Upper lobe of left lung (tissue), 6 donors: ENCODE results near the gene FYN. TPM values are rescaled to one million over a fixed set of nuclear protein-coding genes. Genes with fewer than 3 reads are reported as not detected.

Experiments used
- ATAC-seq, 2 donors: fragments of 200-7000 bp; cut with Tn5 transposase; one replicate each; pipeline ENCODE4 v1.9.1; 2022; ENCODE audit warnings: mild to moderate bottlenecking in 2 of 2, moderate library complexity in 2 of 2; ENCODE audit not compliant: low FRiP score in 2 of 2
- DNase-seq, 2 donors: peaks; one replicate each; pipeline ENCODE4 v3.0.0-alpha.2; 2019 to 2020
- H3K27ac ChIP-seq, 4 donors: fragments of 200-600 bp; sonication (generic); one replicate each; pipeline ENCODE4 v1.5.1; 2016 to 2019
- H3K27me3 ChIP-seq, 4 donors: fragments of 200-600 bp; sonication (generic); one replicate each; pipeline ENCODE4 v1.5.1; 2017 to 2019
- H3K36me3 ChIP-seq, 4 donors: fragments of 200-600 bp; sonication (generic); one replicate each; pipeline ENCODE4 v1.5.1; 2016 to 2019
- H3K4me1 ChIP-seq, 4 donors: fragments of 200-600 bp; sonication (generic); one replicate each; pipeline ENCODE4 v1.5.1; 2018 to 2019
- H3K4me3 ChIP-seq, 4 donors: fragments of 200-600 bp; sonication (generic); one replicate each; pipeline ENCODE4 v1.5.1; 2017 to 2019; ENCODE audit warnings: mild to moderate bottlenecking in 2 of 4, moderate library complexity in 1 of 4
- H3K9me3 ChIP-seq, 4 donors: fragments of 200-600 bp; sonication (generic); one replicate each; pipeline ENCODE4 v1.5.1; 2018 to 2019
- CTCF ChIP-seq, 6 experiments: fragments of 450-650 bp in 4 of 6; fragments of 200-600 bp in 2 of 6; sonication (generic) in 2 of 6; IDR thresholded peaks; one replicate each; pipeline ENCODE4 v1.5.1; 2016 to 2019; ENCODE audit warnings: antibody characterized with exemption in 6 of 6
- EP300 ChIP-seq, 4 donors: sonication (generic); formaldehyde crosslinking; IDR thresholded peaks; one replicate each; pipeline ENCODE4 v1.5.1; 2017; ENCODE audit warnings: antibody characterized with exemption in 4 of 4, control low read depth in 2 of 4
- POLR2A ChIP-seq, 4 donors: fragments of 450-650 bp; IDR thresholded peaks; one replicate each; pipeline ENCODE4 v1.5.1; 2016 to 2017; ENCODE audit warnings: antibody characterized with exemption in 4 of 4, mild to moderate bottlenecking in 2 of 4
- POLR2AphosphoS5 ChIP-seq, 2 donors: sonication (generic); formaldehyde crosslinking; IDR thresholded peaks; one replicate each; pipeline ENCODE4 v1.5.1; 2017; ENCODE audit warnings: antibody characterized with exemption in 2 of 2
- WGBS, 2 donors: methylation state at CpG; one replicate each; pipeline ENCODE4 v1.1.5; 2017 to 2018; 5-methylcytosine and 5-hydroxymethylcytosine counted together
- total RNA-seq, 6 donors: library from RNA; depleted of rRNA in 4 of 6; stranded (reverse); fragments of >200 nt in 4 of 6; gene quantifications; one replicate each; pipeline versions ENCODE4 v1.1.0 to v1.2.1, GENCODE V29; 2016 to 2021
- donor health status: DM: no; HTN: no; CAD: no; lungs with moderate emphysema.
- donor health status: DM: no; HTN: yes; CAD: no; lungs with severe emphysema.

Gene FYN
- total RNA-seq, 6 donors from 2014 or later, result 69.1 to 181 (median 113) TPM

- Histone ChIP-seq H3K27me3 (no peaks in the 10 kb centered on the region), H3K27ac (peak overlapping the region in 3 of 4 donors; percentile 64 to 79 (median 75)), H3K9me3 (no peaks in the 10 kb centered on the region), H3K36me3 (no peaks in the 10 kb centered on the region), H3K4me3 (no peak overlapping the region), H3K4me1 (peaks cover 36 to 45% (median 40%) of the 10 kb centered on the region in 4 donors)
- DNase-seq (no peak), ATAC-seq (no peak)
- WGBS, 2 donors, result 67 to 69% methylated on average over 2 of the region's 2 CpGs
- TF ChIP-seq POLR2A (IDR thresholded peaks at IDR 0.05), result no peak
- TF ChIP-seq CTCF (IDR thresholded peaks at IDR 0.05), result no peak
- TF ChIP-seq EP300 (IDR thresholded peaks at IDR 0.05), result no peak
- no peak for TF ChIP-seq POLR2AphosphoS5 (IDR thresholded peaks at IDR 0.05)
Measured at GRCh38 chr6:111761212-111761611, 112.0 kb downstream of the FYN start.

- H3K27ac ChIP-seq, result peak overlapping the region; percentile 64 to 83 (median 80)
- H3K4me3 ChIP-seq, result peak overlapping the region in 2 of 4 donors; percentile 10 to 27
- H3K36me3 ChIP-seq, result no peaks in the 10 kb centered on the region
- TF ChIP-seq POLR2A (IDR thresholded peaks at IDR 0.05), result peak in 1 of 4 donors; percentile 47
- TF ChIP-seq EP300 (IDR thresholded peaks at IDR 0.05), result peak in 2 of 4 donors; percentile 53 to 69
- TF ChIP-seq CTCF (IDR thresholded peaks at IDR 0.05), result no peak
- DNase-seq, result peak in 1 of 2 donors; percentile 20
- no peaks in the 10 kb centered on the region for H3K9me3 ChIP-seq
- H3K27me3 ChIP-seq, result no peaks in the 10 kb centered on the region
- peak in 1 of 2 donors; percentile 59 for ATAC-seq
- peaks cover 36 to 43% (median 39%) of the 10 kb centered on the region in 4 donors for H3K4me1 ChIP-seq
- 45 to 52% methylated on average over 18 of the region's 18 CpGs for WGBS, 2 donors
Measured at GRCh38 chr6:111759836-111760785, 113.1 kb downstream of the FYN start.

- Histone ChIP-seq H3K9me3 (no peaks in the 10 kb centered on the region), H3K27me3 (no peaks in the 10 kb centered on the region), H3K4me3 (peak overlapping the region in 2 of 4 donors; percentile 10 to 27), H3K36me3 (no peaks in the 10 kb centered on the region), H3K4me1 (peaks cover 34 to 46% (median 35%) of the 10 kb centered on the region in 4 donors), H3K27ac (peak overlapping the region; percentile 64 to 83 (median 80))
- 34 to 53% methylated on average over 10 of the region's 10 CpGs for WGBS, 2 donors
- ATAC-seq, result peak in 1 of 2 donors; percentile 13
- DNase-seq, result no peak
- TF ChIP-seq POLR2AphosphoS5 (IDR thresholded peaks at IDR 0.05), result no peak
- no peak for TF ChIP-seq CTCF (IDR thresholded peaks at IDR 0.05)
- TF ChIP-seq POLR2A (IDR thresholded peaks at IDR 0.05), result no peak
- TF ChIP-seq EP300 (IDR thresholded peaks at IDR 0.05), result no peak
Measured at GRCh38 chr6:111759331-111759835, 113.9 kb downstream of the FYN start.

GRCh38 chr6:111758608-111759329 lies 114.5 kb downstream of the FYN start:
- peak overlapping the region; percentile 64 to 83 (median 80) for H3K27ac ChIP-seq
- peak overlapping the region in 3 of 4 donors; percentile 10 to 27 (median 10) for H3K4me3 ChIP-seq
- H3K27me3 ChIP-seq, result no peaks in the 10 kb centered on the region
- no peak for TF ChIP-seq POLR2AphosphoS5 (IDR thresholded peaks at IDR 0.05)
- no peak for TF ChIP-seq EP300 (IDR thresholded peaks at IDR 0.05)
- TF ChIP-seq POLR2A (IDR thresholded peaks at IDR 0.05), result peak in 1 of 4 donors; percentile 22
- no peak for TF ChIP-seq CTCF (IDR thresholded peaks at IDR 0.05)
- H3K4me1 ChIP-seq, result peaks cover 33 to 51% (median 34%) of the 10 kb centered on the region in 4 donors
- ATAC-seq, result peak; percentile 3 to 31
- no peaks in the 10 kb centered on the region for H3K36me3 ChIP-seq
- 66 to 67% methylated on average over 11 of the region's 11 CpGs for WGBS, 2 donors
- DNase-seq, result no peak
- H3K9me3 ChIP-seq, result no peaks in the 10 kb centered on the region
